HEK293 (cell line): ENCODE measurements around the gene PKNOX2.

ENCODE experiments used
- ZBTB1 ChIP-seq: fragments of 450-650 bp; formaldehyde crosslinking; IDR thresholded peaks from 2 replicates; pipeline ENCODE4 v1.5.1; 2016; ENCODE audit warnings: missing biosample characterization, missing genetic modification characterization
- ZNF274 ChIP-seq, 2 experiments: fragments of 200-500 bp in 1 of 2; fragments of 450-650 bp in 1 of 2; sonication (Bioruptor generic) in 1 of 2; formaldehyde crosslinking in 1 of 2; IDR thresholded peaks; 2 replicates each; pipeline versions ENCODE4 v1.5.1 to v1.6.1; 2014 to 2016; ENCODE audit warnings: borderline replicate concordance in 1 of 2, inconsistent platforms in 1 of 2, low read length in 1 of 2, missing biosample characterization in 1 of 2, missing genetic modification characterization in 1 of 2
- ZNF776 ChIP-seq: fragments of 450-650 bp; formaldehyde crosslinking; IDR thresholded peaks from 2 replicates; pipeline ENCODE4 v1.5.0; 2017; ENCODE audit warnings: missing biosample characterization, missing genetic modification characterization, borderline replicate concordance
- TF ChIP-seq, protein P1 (sequence below): fragments of 450-650 bp; formaldehyde crosslinking; IDR thresholded peaks from 2 replicates; pipeline ENCODE4 v1.5.1; 2016; ENCODE audit warnings: missing biosample characterization, missing genetic modification characterization
- TF ChIP-seq, protein P2 (sequence below): fragments of 450-650 bp; formaldehyde crosslinking; IDR thresholded peaks from 2 replicates; pipeline ENCODE4 v1.5.1; 2016; ENCODE audit warnings: missing biosample characterization, missing genetic modification characterization

DNA sequence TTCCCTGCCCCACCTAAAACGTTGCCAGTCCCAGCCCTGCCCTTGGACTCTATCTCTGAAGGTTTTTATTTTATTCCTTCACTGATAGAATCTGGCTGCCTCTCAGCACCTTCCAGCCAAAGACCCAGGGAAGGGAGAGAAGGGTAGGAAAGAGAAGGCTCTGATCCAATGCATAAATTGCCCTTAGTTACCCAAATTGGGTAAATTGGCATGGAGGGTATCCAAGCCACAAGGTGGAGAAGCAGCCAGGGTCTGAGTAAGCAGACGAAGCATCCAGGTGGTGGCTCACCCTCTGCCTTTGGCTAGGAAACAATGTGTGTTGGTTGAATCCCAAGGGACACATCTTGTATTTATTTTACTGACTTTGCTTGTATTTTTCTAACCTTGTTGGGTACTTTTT, 242.5 kb downstream of the PKNOX2 start:
- TF ChIP-seq ZNF776 (tag by site-specific recombination) (no peak), ZNF274 (IDR thresholded peaks at IDR 0.05; ENCODE audit: low read length) (no peak), ZNF274 (tag by site-specific recombination; IDR thresholded peaks at IDR 0.05; ENCODE audit: borderline replicate concordance) (no peak), ZBTB1 (tag by site-specific recombination) (no peak)
- TF ChIP-seq, protein P1, sequence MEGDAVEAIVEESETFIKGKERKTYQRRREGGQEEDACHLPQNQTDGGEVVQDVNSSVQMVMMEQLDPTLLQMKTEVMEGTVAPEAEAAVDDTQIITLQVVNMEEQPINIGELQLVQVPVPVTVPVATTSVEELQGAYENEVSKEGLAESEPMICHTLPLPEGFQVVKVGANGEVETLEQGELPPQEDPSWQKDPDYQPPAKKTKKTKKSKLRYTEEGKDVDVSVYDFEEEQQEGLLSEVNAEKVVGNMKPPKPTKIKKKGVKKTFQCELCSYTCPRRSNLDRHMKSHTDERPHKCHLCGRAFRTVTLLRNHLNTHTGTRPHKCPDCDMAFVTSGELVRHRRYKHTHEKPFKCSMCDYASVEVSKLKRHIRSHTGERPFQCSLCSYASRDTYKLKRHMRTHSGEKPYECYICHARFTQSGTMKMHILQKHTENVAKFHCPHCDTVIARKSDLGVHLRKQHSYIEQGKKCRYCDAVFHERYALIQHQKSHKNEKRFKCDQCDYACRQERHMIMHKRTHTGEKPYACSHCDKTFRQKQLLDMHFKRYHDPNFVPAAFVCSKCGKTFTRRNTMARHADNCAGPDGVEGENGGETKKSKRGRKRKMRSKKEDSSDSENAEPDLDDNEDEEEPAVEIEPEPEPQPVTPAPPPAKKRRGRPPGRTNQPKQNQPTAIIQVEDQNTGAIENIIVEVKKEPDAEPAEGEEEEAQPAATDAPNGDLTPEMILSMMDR = no peak
- TF ChIP-seq, protein P2, sequence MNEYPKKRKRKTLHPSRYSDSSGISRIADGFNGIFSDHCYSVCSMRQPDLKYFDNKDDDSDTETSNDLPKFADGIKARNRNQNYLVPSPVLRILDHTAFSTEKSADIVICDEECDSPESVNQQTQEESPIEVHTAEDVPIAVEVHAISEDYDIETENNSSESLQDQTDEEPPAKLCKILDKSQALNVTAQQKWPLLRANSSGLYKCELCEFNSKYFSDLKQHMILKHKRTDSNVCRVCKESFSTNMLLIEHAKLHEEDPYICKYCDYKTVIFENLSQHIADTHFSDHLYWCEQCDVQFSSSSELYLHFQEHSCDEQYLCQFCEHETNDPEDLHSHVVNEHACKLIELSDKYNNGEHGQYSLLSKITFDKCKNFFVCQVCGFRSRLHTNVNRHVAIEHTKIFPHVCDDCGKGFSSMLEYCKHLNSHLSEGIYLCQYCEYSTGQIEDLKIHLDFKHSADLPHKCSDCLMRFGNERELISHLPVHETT (tag by site-specific recombination) = no peak
